PFSK-1 (cell line): ENCODE results near the gene MCOLN3.

Source experiments
- FOXP2 ChIP-seq: optimal IDR thresholded peaks from 2 replicates; pipeline ENCODE3; 2011; ENCODE audit warnings: borderline replicate concordance, control low read depth, inconsistent platforms; ENCODE audit not compliant: insufficient read depth; ENCODE audit errors: extremely low read length, extremely low read depth
- POLR2AphosphoS5 ChIP-seq: IDR thresholded peaks from 2 replicates; pipeline ENCODE4 v1.6.1; 2012; ENCODE audit warnings: low read depth, mild to moderate bottlenecking, control low read depth, low read length, moderate library complexity
- REST ChIP-seq, 2 experiments: IDR thresholded peaks; 2 replicates each; pipeline versions ENCODE4 v1.6.1 to v1.8.0; 2011 to 2012; ENCODE audit warnings: low read depth in 2 of 2, low read length in 2 of 2, control low read depth in 1 of 2, inconsistent platforms in 1 of 2, mild to moderate bottlenecking in 1 of 2, moderate library complexity in 1 of 2; ENCODE audit not compliant: insufficient read depth in 1 of 2
- SIN3A ChIP-seq: IDR thresholded peaks from 2 replicates; pipeline ENCODE4 v1.6.1; 2012; ENCODE audit warnings: mild to moderate bottlenecking, low read length, moderate library complexity, borderline replicate concordance; ENCODE audit not compliant: insufficient read depth
- TAF1 ChIP-seq: IDR thresholded peaks from 2 replicates; pipeline ENCODE4 v1.6.1; 2012; ENCODE audit warnings: low read length, control low read depth, borderline replicate concordance; ENCODE audit not compliant: insufficient read depth

MCOLN3 gene

DNA sequence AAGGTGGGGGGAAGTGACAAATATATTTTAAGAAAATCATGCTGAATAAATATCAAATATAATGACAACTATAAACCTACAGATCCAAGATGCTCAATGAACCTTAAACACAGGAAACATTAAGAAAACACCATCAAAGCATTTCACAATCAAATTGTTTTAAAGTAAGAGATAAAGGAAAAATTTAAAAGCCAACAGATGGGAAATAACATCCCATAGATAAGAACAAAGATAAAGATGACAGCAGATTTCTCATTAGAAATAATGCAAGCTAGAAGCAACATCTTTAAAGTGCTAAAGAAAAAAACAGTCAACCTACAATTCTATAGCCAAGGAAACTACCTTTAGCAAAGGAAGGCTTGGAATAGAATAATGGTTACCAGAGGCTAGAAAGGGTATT is 17.8 kb downstream of the MCOLN3 start:
- TF ChIP-seq TAF1 = no peak
- no peak for TF ChIP-seq SIN3A
- no peak for TF ChIP-seq POLR2AphosphoS5
- no peak for TF ChIP-seq FOXP2
- no peak for TF ChIP-seq REST (IDR thresholded peaks at IDR 0.05; ENCODE audit: insufficient read depth in 1 of 2, low read depth in 2 of 2, low read length in 2 of 2)

DNA sequence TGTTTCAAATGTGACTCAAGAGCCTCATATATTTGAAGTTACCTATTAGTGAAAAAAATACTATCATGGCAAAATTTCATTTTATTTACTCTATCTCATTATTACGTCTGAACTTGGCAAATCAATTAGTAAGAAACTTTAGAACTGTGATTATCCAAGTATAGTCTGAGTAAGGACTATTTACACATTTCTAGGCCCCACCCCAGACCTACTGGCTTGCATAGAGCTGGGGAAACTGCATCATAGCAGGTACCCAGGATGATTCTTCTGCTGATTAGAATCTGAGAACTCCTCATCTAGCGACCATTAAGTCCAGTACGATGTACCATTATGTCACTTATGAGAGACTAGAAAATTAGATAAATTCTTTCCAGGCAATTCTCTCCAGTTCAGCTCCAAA is 20.1 kb downstream of the MCOLN3 start:
- TF ChIP-seq REST (IDR thresholded peaks at IDR 0.05; ENCODE audit: insufficient read depth in 1 of 2, low read depth in 2 of 2, low read length in 2 of 2) (no peak), FOXP2 (no peak), POLR2AphosphoS5 (no peak), SIN3A (no peak), TAF1 (no peak)

- TF ChIP-seq SIN3A (no peak), FOXP2 (no peak)
Measured at GRCh38 chr1:85027242-85027983, 20.9 kb downstream of the MCOLN3 start.

DNA sequence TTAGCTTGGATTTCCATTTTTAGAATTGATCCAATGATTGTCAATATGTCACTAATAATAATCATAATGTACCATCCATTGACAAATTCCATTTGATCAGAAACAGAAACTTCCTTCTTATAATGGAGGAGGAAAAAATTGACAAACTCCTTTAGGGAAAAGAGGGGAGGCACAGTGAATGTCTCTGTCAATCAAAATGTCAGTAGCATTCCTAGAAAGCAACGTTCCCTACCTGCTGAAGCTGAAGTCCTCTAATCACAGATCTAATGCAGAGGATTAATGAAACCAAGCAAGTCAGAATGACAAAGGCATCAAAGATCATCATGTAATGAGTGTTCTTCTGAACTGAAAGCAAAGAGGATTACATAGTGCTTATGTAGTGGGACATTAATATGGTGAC is 22.4 kb downstream of the MCOLN3 start:
- TF ChIP-seq SIN3A (no peak), REST (IDR thresholded peaks at IDR 0.05; ENCODE audit: insufficient read depth in 1 of 2, low read depth in 2 of 2, low read length in 2 of 2) (no peak), POLR2AphosphoS5 (no peak), TAF1 (no peak)

DNA sequence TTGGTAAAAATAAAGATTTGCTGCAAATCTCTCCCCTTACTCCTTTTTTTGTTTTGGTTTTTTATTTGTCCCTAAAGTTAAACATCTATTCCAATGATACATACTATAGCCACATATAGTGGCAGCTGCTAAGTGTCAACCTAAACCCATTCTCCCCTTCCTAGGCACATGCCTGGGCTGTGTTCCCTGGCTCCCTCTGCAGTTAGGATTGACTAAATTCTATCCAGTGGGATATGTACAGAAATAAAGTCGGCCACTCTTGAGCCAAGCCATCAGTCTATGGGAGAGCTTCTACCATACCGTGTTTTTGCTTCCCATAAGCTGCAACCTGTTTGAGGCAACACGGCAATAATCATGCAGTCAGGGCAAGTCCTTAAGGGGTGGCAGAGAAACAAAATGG is 23.6 kb downstream of the MCOLN3 start:
- TF ChIP-seq FOXP2 = no peak
- no peak for TF ChIP-seq TAF1

GRCh38 chr1:85022700-85023099 is 25.6 kb downstream of the MCOLN3 start:
- no peak for TF ChIP-seq FOXP2
- no peak for TF ChIP-seq POLR2AphosphoS5
- TF ChIP-seq REST (IDR thresholded peaks at IDR 0.05; ENCODE audit: insufficient read depth in 1 of 2, low read depth in 2 of 2, low read length in 2 of 2) = no peak
- no peak for TF ChIP-seq TAF1
- no peak for TF ChIP-seq SIN3A
